CD4-positive, alpha-beta T cell treated with Interleukin-1 beta for 1 hour (primary cell): ENCODE results near the gene RPP25L.

Experiments used
- DNase-seq, 2 donors: peaks; one replicate each; pipeline ENCODE4 v3.0.0-alpha.2; 2020 to 2022

RPP25L gene

GRCh38 chr9:34565856-34566255, 46.0 kb downstream of the RPP25L start:
- DNase-seq: no peak

- DNase-seq: no peak
These were observed 47.3 kb downstream of the RPP25L start for GRCh38 chr9:34564617-34565016.

DNA sequence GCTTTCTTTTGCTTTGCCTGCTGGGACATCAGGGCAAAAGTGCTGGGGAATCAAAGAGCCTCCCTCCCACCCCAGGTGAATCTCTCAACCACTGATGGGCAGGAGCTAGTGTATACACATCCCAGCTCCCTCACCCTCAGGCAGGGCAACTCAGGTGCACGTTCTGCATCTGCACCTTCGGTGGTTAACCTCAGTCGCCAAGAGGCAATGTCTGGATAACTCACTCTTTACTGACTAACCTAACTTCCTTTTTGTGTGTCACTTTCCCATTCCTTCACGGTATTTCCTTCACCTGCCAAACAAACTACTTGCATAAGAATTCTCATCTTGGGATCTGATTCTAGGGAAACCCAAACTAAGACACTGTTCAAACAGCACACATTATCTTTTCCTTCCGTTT, 48.6 kb downstream of the RPP25L start:
- DNase-seq: no peak

- DNase-seq: no peak
These were observed 49.7 kb downstream of the RPP25L start for GRCh38 chr9:34562135-34562745.

- DNase-seq: no peak
These were observed 51.2 kb downstream of the RPP25L start for GRCh38 chr9:34560599-34561214.
